ENCODE measurements around the gene ZNF570.

ZNF570 gene

DNA sequence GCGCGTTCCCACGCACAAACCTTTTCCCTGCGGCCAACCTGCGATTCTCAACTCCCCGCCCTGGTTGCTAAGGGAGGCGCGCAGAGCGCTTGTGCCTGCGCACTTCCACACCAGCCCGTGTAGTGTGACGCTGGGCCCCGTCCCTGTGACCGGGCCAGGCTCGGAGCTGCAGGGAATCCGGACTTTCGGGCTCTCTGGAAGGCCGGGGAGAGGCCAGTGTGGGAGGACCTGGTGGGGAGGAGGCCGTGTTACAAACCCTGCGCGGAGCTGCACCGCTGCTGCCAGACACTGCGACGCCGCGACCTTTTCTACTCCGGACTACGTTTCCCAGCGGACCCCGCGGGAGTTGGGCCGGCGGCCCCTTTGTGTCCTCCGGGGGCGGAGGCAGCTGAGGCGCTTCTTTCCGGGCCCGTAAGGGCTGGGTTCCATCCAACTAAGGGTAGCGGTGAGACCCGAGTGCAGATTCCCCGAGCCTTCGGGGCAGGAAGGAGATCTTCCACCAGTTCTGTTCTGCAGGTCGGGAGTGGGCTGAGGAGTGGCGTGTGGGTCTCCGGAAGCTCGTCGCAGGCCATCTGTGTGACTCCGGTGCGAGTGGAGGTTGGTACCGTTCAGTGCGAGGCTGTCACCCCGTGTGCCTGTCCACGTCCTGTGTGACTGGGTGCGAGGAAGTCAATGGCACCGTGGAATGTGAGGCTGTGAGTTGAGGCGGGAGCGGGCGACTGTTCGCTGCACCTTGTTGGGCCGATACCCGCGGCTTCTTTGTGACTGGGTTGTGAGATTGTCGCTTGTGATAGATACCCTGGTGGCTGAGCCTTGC lies at the start of gene ZNF570 (continued):
- TF ChIP-seq ZNF114 (tag by site-specific recombination; IDR thresholded peaks at IDR 0.05), result no peak
- no peak for TF ChIP-seq ZNF19 (tag by site-specific recombination; IDR thresholded peaks at IDR 0.05; ENCODE audit: low read depth)
- TF ChIP-seq KLF8 (tag by site-specific recombination; IDR thresholded peaks at IDR 0.05), result peak; percentile 92
- no peak; the same call in 1 of the 2 replicates for TF ChIP-seq GLI4 (tag by site-specific recombination; IDR thresholded peaks at IDR 0.05)
- no peak for TF ChIP-seq BCL6B (tag by site-specific recombination; IDR thresholded peaks at IDR 0.05)
- TF ChIP-seq ZNF280C (tag by site-specific recombination; IDR thresholded peaks at IDR 0.05), result no peak
- TF ChIP-seq, protein P1, sequence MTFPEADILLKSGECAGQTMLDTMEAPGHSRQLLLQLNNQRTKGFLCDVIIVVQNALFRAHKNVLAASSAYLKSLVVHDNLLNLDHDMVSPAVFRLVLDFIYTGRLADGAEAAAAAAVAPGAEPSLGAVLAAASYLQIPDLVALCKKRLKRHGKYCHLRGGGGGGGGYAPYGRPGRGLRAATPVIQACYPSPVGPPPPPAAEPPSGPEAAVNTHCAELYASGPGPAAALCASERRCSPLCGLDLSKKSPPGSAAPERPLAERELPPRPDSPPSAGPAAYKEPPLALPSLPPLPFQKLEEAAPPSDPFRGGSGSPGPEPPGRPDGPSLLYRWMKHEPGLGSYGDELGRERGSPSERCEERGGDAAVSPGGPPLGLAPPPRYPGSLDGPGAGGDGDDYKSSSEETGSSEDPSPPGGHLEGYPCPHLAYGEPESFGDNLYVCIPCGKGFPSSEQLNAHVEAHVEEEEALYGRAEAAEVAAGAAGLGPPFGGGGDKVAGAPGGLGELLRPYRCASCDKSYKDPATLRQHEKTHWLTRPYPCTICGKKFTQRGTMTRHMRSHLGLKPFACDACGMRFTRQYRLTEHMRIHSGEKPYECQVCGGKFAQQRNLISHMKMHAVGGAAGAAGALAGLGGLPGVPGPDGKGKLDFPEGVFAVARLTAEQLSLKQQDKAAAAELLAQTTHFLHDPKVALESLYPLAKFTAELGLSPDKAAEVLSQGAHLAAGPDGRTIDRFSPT (tag by site-specific recombination; IDR thresholded peaks at IDR 0.05), result peak; percentile 83; the same call in 1 of the 2 replicates
- TF ChIP-seq ZNF2 (tag by site-specific recombination; IDR thresholded peaks at IDR 0.05), result peak; percentile 92
- no peak for TF ChIP-seq ZNF624 (tag by site-specific recombination; IDR thresholded peaks at IDR 0.05)
- TF ChIP-seq ZNF785 (tag by site-specific recombination; IDR thresholded peaks at IDR 0.05), result peak; percentile 91; the same call in 1 of the 2 replicates
- TF ChIP-seq ZNF692 (tag by site-specific recombination; IDR thresholded peaks at IDR 0.05), result no peak; the same call in none of the 2 replicates
- TF ChIP-seq ZNF585B (tag by site-specific recombination; IDR thresholded peaks at IDR 0.05), result peak; percentile 11
- no peak for TF ChIP-seq ZNF248 (tag by site-specific recombination; IDR thresholded peaks at IDR 0.05)
- no peak for TF ChIP-seq ZNF239 (tag by site-specific recombination; IDR thresholded peaks at IDR 0.05)
- no peak; the same call in 1 of the 2 replicates for TF ChIP-seq ZNF157 (tag by site-specific recombination; IDR thresholded peaks at IDR 0.05)
- TF ChIP-seq ZNF202 (tag by site-specific recombination; IDR thresholded peaks at IDR 0.05; ENCODE audit: borderline replicate concordance), result no peak
- TF ChIP-seq ZBTB1 (tag by site-specific recombination; IDR thresholded peaks at IDR 0.05), result no peak
- TF ChIP-seq ZNF521 (tag by site-specific recombination; IDR thresholded peaks at IDR 0.05), result no peak
- TF ChIP-seq ZNF548 (tag by site-specific recombination; IDR thresholded peaks at IDR 0.05), result 0 out of 2 replicates have a peak, but pooled peaks have one; percentile 18
- TF ChIP-seq ZNF174 (tag by site-specific recombination; IDR thresholded peaks at IDR 0.05), result no peak
- no peak for TF ChIP-seq ZNF274 (IDR thresholded peaks at IDR 0.05; ENCODE audit: low read length)
- no peak for TF ChIP-seq ZNF274 (tag by site-specific recombination; IDR thresholded peaks at IDR 0.05; ENCODE audit: borderline replicate concordance)
- TF ChIP-seq ZNF350 (tag by site-specific recombination; IDR thresholded peaks at IDR 0.05), result no peak
- no peak for TF ChIP-seq ZNF18 (tag by site-specific recombination; IDR thresholded peaks at IDR 0.05)
- peak; percentile 100 for TF ChIP-seq ZNF335 (tag by site-specific recombination; conservative IDR thresholded peaks at IDR 0.05)
- peak; percentile 78; the same call in 1 of the 2 replicates for TF ChIP-seq ZNF121 (tag by site-specific recombination; IDR thresholded peaks at IDR 0.05)
- no peak for TF ChIP-seq ZNF112 (tag by site-specific recombination; IDR thresholded peaks at IDR 0.05)
- peak; percentile 79 for TF ChIP-seq ZEB2 (tag by site-specific recombination; IDR thresholded peaks at IDR 0.05)
- TF ChIP-seq ZNF311 (tag by site-specific recombination; IDR thresholded peaks at IDR 0.05; ENCODE audit: borderline replicate concordance), result no peak
- no peak for TF ChIP-seq HOXA7 (CRISPR knock-in tag; IDR thresholded peaks at IDR 0.05; ENCODE audit: borderline replicate concordance)
- TF ChIP-seq PRDM1 (tag by site-specific recombination; IDR thresholded peaks at IDR 0.05), result no peak
- peak; percentile 99 for TF ChIP-seq ZSCAN30 (tag by site-specific recombination; IDR thresholded peaks at IDR 0.05)
- no peak for TF ChIP-seq ZNF266 (tag by site-specific recombination; IDR thresholded peaks at IDR 0.05; ENCODE audit: low read depth)

All from HEK293 (cell line).